GM12801 (cell line): Measurements from ENCODE around the gene FAM98B.

Experiments used
- TF ChIP-seq, protein P1 (sequence below): IDR thresholded peaks from one replicate; pipeline ENCODE4 v1.5.1; 2011; ENCODE audit warnings: control low read depth; ENCODE audit not compliant: insufficient read length; ENCODE audit errors: extremely low read depth

Gene FAM98B

DNA sequence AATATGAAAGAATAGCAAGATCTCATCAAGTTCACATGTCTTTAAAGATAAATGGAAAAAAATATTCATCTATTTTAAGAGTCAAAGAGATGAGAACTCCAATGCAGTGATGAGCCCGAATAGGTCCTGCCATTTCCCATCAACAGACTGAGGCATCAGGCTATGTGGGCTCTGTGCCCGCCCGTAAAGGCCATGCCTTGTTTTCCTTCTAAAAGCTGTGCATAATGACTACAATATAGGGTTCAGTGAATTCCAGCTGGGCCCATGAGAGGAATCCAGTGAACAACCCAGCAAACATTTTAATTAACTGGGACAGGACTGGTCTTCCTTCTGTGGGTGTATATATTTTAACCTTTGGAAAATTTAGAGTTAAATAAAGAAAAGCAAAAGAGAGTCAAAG is 66.1 kb downstream of the FAM98B start:
- TF ChIP-seq, protein P1, sequence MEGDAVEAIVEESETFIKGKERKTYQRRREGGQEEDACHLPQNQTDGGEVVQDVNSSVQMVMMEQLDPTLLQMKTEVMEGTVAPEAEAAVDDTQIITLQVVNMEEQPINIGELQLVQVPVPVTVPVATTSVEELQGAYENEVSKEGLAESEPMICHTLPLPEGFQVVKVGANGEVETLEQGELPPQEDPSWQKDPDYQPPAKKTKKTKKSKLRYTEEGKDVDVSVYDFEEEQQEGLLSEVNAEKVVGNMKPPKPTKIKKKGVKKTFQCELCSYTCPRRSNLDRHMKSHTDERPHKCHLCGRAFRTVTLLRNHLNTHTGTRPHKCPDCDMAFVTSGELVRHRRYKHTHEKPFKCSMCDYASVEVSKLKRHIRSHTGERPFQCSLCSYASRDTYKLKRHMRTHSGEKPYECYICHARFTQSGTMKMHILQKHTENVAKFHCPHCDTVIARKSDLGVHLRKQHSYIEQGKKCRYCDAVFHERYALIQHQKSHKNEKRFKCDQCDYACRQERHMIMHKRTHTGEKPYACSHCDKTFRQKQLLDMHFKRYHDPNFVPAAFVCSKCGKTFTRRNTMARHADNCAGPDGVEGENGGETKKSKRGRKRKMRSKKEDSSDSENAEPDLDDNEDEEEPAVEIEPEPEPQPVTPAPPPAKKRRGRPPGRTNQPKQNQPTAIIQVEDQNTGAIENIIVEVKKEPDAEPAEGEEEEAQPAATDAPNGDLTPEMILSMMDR, result no peak

GRCh38 chr15:38521316-38521715 is 67.4 kb downstream of the FAM98B start:
- TF ChIP-seq, protein P1, result no peak

- TF ChIP-seq, protein P1, result no peak
These were observed 69.0 kb downstream of the FAM98B start for GRCh38 chr15:38522922-38523321.

GRCh38 chr15:38524156-38524555 is 70.2 kb downstream of the FAM98B start:
- TF ChIP-seq, protein P1, result no peak

GRCh38 chr15:38525489-38525888 is 71.6 kb downstream of the FAM98B start:
- TF ChIP-seq, protein P1, result no peak

GRCh38 chr15:38526158-38526557 is 72.2 kb downstream of the FAM98B start:
- TF ChIP-seq, protein P1, result no peak

DNA sequence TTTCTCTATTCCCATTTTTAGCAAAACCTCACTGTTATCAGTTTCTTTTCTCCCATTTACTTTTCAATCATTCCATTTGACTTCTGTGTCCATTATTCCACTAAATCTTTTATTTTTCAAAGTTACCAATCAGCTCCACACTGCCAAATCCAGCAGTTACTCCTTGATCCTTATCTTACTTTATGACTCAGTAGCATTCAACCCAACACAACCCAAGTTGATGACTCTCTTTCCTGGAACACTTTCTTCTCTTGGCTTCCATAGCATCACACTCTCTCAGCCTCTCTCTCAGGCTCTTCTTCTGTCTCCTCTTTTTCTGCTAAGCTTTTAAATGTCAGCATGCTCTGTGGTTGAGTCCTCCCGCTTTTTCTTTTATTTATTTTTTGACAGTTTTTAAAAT is 74.4 kb downstream of the FAM98B start:
- TF ChIP-seq, protein P1, result no peak

- TF ChIP-seq, protein P1, result no peak
These were observed 76.2 kb downstream of the FAM98B start for GRCh38 chr15:38530113-38530512.
